Superior temporal gyrus (tissue), 1 donor: Measurements from ENCODE around the gene EPB41L2.

Experiments used
- DNase-seq: peaks from one replicate; pipeline ENCODE4 v3.0.0-alpha.2; 2016; ENCODE audit errors: extremely low spot score

EPB41L2 gene

GRCh38 chr6:130912434-130912833 lies 150.6 kb downstream of the EPB41L2 start:
- DNase-seq: no peak

- DNase-seq: no peak
Measured at GRCh38 chr6:130908958-130909357, 154.1 kb downstream of the EPB41L2 start.

GRCh38 chr6:130908188-130908587 lies 154.9 kb downstream of the EPB41L2 start:
- no peak for DNase-seq

GRCh38 chr6:130907687-130908086 lies 155.4 kb downstream of the EPB41L2 start:
- no peak for DNase-seq

- no peak for DNase-seq
Measured at GRCh38 chr6:130906736-130907381, 156.2 kb downstream of the EPB41L2 start.

- DNase-seq: no peak
Measured at GRCh38 chr6:130903602-130904001, 159.4 kb downstream of the EPB41L2 start.

GRCh38 chr6:130903007-130903406 lies 160.0 kb downstream of the EPB41L2 start:
- no peak for DNase-seq

GRCh38 chr6:130900913-130901312 lies 162.1 kb downstream of the EPB41L2 start:
- no peak for DNase-seq

GRCh38 chr6:130896249-130896648 lies 166.8 kb downstream of the EPB41L2 start:
- no peak for DNase-seq

- no peak for DNase-seq
Measured at GRCh38 chr6:130895516-130895915, 167.5 kb downstream of the EPB41L2 start.

- no peak for DNase-seq
Measured at GRCh38 chr6:130893766-130894165, 169.3 kb downstream of the EPB41L2 start.

- DNase-seq: no peak
Measured at GRCh38 chr6:130893277-130893676, 169.8 kb downstream of the EPB41L2 start.

- no peak for DNase-seq
Measured at GRCh38 chr6:130890521-130890971, 172.5 kb downstream of the EPB41L2 start.

GRCh38 chr6:130889423-130889822 lies 173.6 kb downstream of the EPB41L2 start:
- DNase-seq: no peak

GRCh38 chr6:130888246-130888645 lies 174.8 kb downstream of the EPB41L2 start:
- DNase-seq: peak; percentile 80

GRCh38 chr6:130886966-130887365 lies 176.1 kb downstream of the EPB41L2 start:
- no peak for DNase-seq

- peak; percentile 97 for DNase-seq
Measured at GRCh38 chr6:130885392-130886192, 177.5 kb downstream of the EPB41L2 start.

- DNase-seq: no peak
Measured at GRCh38 chr6:130882370-130882769, 180.7 kb downstream of the EPB41L2 start.

- no peak for DNase-seq
Measured at GRCh38 chr6:130879826-130880225, 183.2 kb downstream of the EPB41L2 start.

- no peak for DNase-seq
Measured at GRCh38 chr6:130873746-130874145, 189.3 kb downstream of the EPB41L2 start.

- DNase-seq: peak; percentile 88
Measured at GRCh38 chr6:130872250-130873095, 190.6 kb downstream of the EPB41L2 start.

- no peak for DNase-seq
Measured at GRCh38 chr6:130870179-130870880, 192.7 kb downstream of the EPB41L2 start.
